C4-2B (cell line): Measurements from ENCODE around the gene SLIT3.
A peak's percentile ranks its signal among the peaks of the same experiment; 100 is the strongest.

Experiments
- H3K27ac ChIP-seq: fragments of 450-650 bp; 2 replicates; pipeline ENCODE4 v1.5.1; 2017
- CTCF ChIP-seq: fragments of 450-650 bp; conservative IDR thresholded peaks from 2 replicates; pipeline ENCODE4 v1.5.1; 2017; ENCODE audit warnings: mild to moderate bottlenecking
- ZFX ChIP-seq: fragments of 450-650 bp; IDR thresholded peaks from 2 replicates; pipeline ENCODE4 v1.6.1; 2017

SLIT3 gene

DNA sequence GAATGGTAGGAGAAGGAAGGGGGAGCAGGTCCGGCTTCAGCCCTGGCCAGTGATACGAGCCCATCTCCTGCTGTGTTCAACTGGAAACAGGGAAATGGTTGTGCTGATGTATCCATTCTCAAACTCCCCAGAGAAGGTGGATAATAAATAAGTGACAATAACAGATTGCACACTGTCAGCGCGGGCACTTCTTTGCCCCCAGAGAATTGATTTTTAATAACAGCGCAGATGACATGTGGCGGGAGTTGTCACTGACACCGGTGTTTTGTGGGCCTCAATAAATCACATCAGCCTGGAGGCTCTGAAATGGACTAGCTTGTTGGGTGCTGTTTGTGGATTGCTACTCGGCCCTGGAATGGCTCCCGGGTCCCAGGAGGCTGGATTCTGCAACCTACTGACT is 580.4 kb downstream of the SLIT3 start:
- TF ChIP-seq ZFX (no peak), CTCF (no peak)
- no peak overlapping the region for H3K27ac ChIP-seq

- H3K27ac ChIP-seq = no peak overlapping the region
- TF ChIP-seq CTCF (no peak), ZFX (no peak)
Measured at GRCh38 chr5:168714046-168714445, 586.9 kb downstream of the SLIT3 start.

- no peak for TF ChIP-seq ZFX
- no peak for TF ChIP-seq CTCF
- H3K27ac ChIP-seq = no peak overlapping the region
Measured at GRCh38 chr5:168713051-168713450, 587.9 kb downstream of the SLIT3 start.

GRCh38 chr5:168712280-168712924 is 588.5 kb downstream of the SLIT3 start:
- H3K27ac ChIP-seq = no peak overlapping the region
- no peak for TF ChIP-seq CTCF
- TF ChIP-seq ZFX = no peak

DNA sequence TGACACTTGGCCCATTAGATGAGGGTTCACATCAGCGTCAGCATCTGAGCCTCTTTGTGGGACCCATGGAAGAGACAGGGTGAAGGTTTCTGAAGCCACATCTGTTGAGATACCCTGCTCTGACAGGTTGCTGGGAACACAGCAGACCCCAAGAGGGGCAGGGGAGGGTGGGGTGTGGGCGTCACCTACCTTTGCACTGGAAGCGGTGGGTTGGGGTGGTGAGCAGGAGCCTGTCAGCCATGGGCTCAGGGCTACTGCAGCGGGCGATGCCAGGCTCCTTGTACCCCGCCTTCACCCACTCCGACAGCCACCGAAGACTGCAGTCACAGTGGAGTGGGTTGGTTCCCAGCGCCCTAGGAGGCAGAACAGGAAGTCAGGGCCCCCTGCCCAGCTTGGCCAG is 590.2 kb downstream of the SLIT3 start:
- no peak for TF ChIP-seq ZFX
- no peak for TF ChIP-seq CTCF
- no peak overlapping the region for H3K27ac ChIP-seq

GRCh38 chr5:168707716-168708695 is 592.9 kb downstream of the SLIT3 start:
- no peak overlapping the region for H3K27ac ChIP-seq
- TF ChIP-seq CTCF = no peak
- no peak for TF ChIP-seq ZFX

DNA sequence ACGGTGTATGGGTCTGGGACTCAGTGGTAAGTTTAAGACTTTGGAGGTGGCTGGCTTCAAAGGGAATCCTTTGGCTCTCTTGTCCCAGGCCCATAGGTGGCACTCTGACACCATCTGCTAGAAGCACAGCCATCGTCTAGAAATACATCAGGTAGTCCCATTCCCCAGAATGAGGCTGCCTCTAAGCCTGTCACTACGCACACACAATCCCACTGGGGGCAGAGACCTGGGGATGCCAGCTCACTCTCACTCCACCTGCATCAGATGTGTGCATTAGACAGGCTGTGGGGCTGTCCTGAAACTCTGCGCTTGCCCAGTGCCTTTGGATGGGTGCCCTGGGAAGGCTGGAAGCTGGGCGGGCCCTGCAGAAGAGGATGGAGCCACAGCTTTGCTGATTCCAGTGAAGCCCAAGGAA is 594.3 kb downstream of the SLIT3 start:
- no peak overlapping the region for H3K27ac ChIP-seq
- peak; percentile 77 for TF ChIP-seq CTCF
- no peak for TF ChIP-seq ZFX
